Keratinocyte (primary cell): ENCODE data around the gene TRIM27. TPM values are rescaled to one million over a fixed set of nuclear protein-coding genes. Genes with fewer than 3 reads are reported as not detected.

Experiments
- DNase-seq: peaks from one replicate; pipeline ENCODE4 v3.0.0-alpha.2; 2011; ENCODE audit warnings: low read depth, missing footprints, low spot score
- FAIRE-seq: peaks from 2 replicates; lab custom pipeline; 2011; peaks lifted over from hg19 to GRCh38; lab: Jason Lieb, UNC
- H2AFZ ChIP-seq: 2 replicates; pipeline ENCODE4 v1.6.0; 2012; ENCODE audit warnings: low read length, control low read depth, inconsistent platforms; ENCODE audit not compliant: control insufficient read depth
- H3K27ac ChIP-seq: 2 replicates; pipeline ENCODE4 v1.5.1; 2011; ENCODE audit warnings: low read length; ENCODE audit not compliant: control insufficient read depth, insufficient read depth
- H3K27me3 ChIP-seq: 3 replicates; pipeline ENCODE4 v1.6.0; 2011; ENCODE audit warnings: low read length; ENCODE audit not compliant: control insufficient read depth, insufficient read depth; ENCODE audit errors: extremely low read depth
- H3K36me3 ChIP-seq, 2 experiments: 2 replicates in 1 of 2; 3 replicates in 1 of 2; pipeline ENCODE4 v1.5.1; 2011; ENCODE audit warnings: low read length in 2 of 2, mild to moderate bottlenecking in 1 of 2; ENCODE audit not compliant: control insufficient read depth in 2 of 2, insufficient read depth in 2 of 2; ENCODE audit errors: extremely low read depth in 1 of 2
- H3K4me1 ChIP-seq: 3 replicates; pipeline ENCODE4 v1.5.1; 2011; ENCODE audit warnings: low read length; ENCODE audit not compliant: control insufficient read depth, insufficient read depth; ENCODE audit errors: extremely low read depth
- H3K4me2 ChIP-seq: 3 replicates; pipeline ENCODE4 v1.6.0; 2011; ENCODE audit warnings: low read depth, low read length; ENCODE audit not compliant: control insufficient read depth, insufficient read depth; ENCODE audit errors: extremely low read depth
- H3K4me3 ChIP-seq, 3 experiments: fragments of 200-600 bp in 1 of 3; sonication (generic) in 1 of 3; 2 replicates in 2 of 3; 3 replicates in 1 of 3; pipeline ENCODE4 v1.5.1; 2011 to 2016; ENCODE audit warnings: low read length in 3 of 3, mild to moderate bottlenecking in 3 of 3, control low read depth in 2 of 3, inconsistent platforms in 1 of 3, low read depth in 1 of 3, mixed read lengths in 1 of 3, mixed run types in 1 of 3, moderate library complexity in 1 of 3; ENCODE audit not compliant: control insufficient read depth in 2 of 3, insufficient read depth in 2 of 3; ENCODE audit errors: extremely low read depth in 1 of 3
- H3K79me2 ChIP-seq: 2 replicates; pipeline ENCODE4 v1.6.0; 2012; ENCODE audit warnings: low read length; ENCODE audit not compliant: control insufficient read depth, insufficient read depth
- H3K9ac ChIP-seq: 3 replicates; pipeline ENCODE4 v1.6.0; 2011; ENCODE audit warnings: low read length; ENCODE audit not compliant: control insufficient read depth, insufficient read depth; ENCODE audit errors: extremely low read depth
- H3K9me1 ChIP-seq: 3 replicates; pipeline ENCODE4 v1.6.0; 2011; ENCODE audit warnings: low read length; ENCODE audit not compliant: control insufficient read depth, insufficient read depth; ENCODE audit errors: extremely low read depth
- H3K9me3 ChIP-seq: 2 replicates; pipeline ENCODE4 v1.5.1; 2012; ENCODE audit warnings: low read depth, low read length; ENCODE audit not compliant: control insufficient read depth
- H4K20me1 ChIP-seq: 3 replicates; pipeline ENCODE4 v1.6.0; 2011; ENCODE audit warnings: low read length; ENCODE audit not compliant: control insufficient read depth, insufficient read depth; ENCODE audit errors: extremely low read depth
- CTCF ChIP-seq, 3 experiments: IDR thresholded peaks in 1 of 3; conservative IDR thresholded peaks in 1 of 3; optimal IDR thresholded peaks in 1 of 3; 2 replicates in 2 of 3; 3 replicates in 1 of 3; pipeline versions ENCODE3 to v1.5.1; 2011; ENCODE audit warnings: low read length in 3 of 3, mild to moderate bottlenecking in 3 of 3, moderate library complexity in 2 of 3, control low read depth in 1 of 3, inconsistent platforms in 1 of 3; ENCODE audit not compliant: insufficient read depth in 2 of 3; ENCODE audit errors: extremely low read depth in 1 of 3
- EZH2 ChIP-seq: IDR thresholded peaks from one replicate; pipeline ENCODE4 v1.6.1; 2012; ENCODE audit warnings: inconsistent platforms, mild to moderate bottlenecking, low read length, moderate library complexity
- dilution Hi-C: fragments of 300-500 bp; cut with MboI; formaldehyde crosslinking; loops from one replicate; pipeline ENCODE4 v1.7.0; 2020; ENCODE audit warnings: low sequenced_read_pairs; ENCODE audit not compliant: extremely low pct_ligation_motif_present
- polyA plus RNA-seq, 5 experiments: library from polyadenylated mRNA; depleted of rRNA in 3 of 5; stranded (reverse) in 3 of 5; stranded (forward) in 1 of 5; unstranded in 1 of 5; fragments of >200 nt; gene quantifications; 1 replicate in 1 of 5; 2 replicates in 3 of 5; 3 replicates in 1 of 5; pipeline versions ENCODE4 v1.2.1 to v1.2.3, GENCODE V29; 2011 to 2012; ENCODE audit warnings: missing spikeins in 2 of 5, low read depth in 1 of 5, low replicate concordance in 1 of 5

Gene TRIM27
- polyA plus RNA-seq, 1 donor (not counting 4 experiments of a cell fraction or from before 2014, with no cell fraction given), result 47.3 TPM

GRCh38 chr6:28907394-28907793, 16.4 kb downstream of the TRIM27 start:
- Histone ChIP-seq H3K27me3 (no peaks in the 10 kb centered on the region), H3K27ac (no peak overlapping the region), H4K20me1 (no peaks in the 10 kb centered on the region), H3K9me1 (no peaks in the 10 kb centered on the region), H3K9me3 (no peaks in the 10 kb centered on the region), H3K36me3 (peaks cover 36 to 38% of the 10 kb centered on the region in 2 experiments), H3K79me2 (peaks cover 2% of the 10 kb centered on the region), H3K4me1 (peaks cover 9% of the 10 kb centered on the region), H3K4me3 (no peak overlapping the region), H2AFZ (no peak overlapping the region), H3K9ac (no peak overlapping the region), H3K4me2 (no peak overlapping the region)
- FAIRE-seq (no peak), DNase-seq (no peak)
- dilution Hi-C loops, result no loop called here
- TF ChIP-seq CTCF (optimal IDR thresholded peaks at IDR 0.05 in 1 of 3, IDR thresholded peaks at IDR 0.05 in 1 of 3, conservative IDR thresholded peaks at IDR 0.05 in 1 of 3; ENCODE audit: extremely low read depth in 1 of 3, insufficient read depth in 2 of 3, low read length in 3 of 3) (no peak), EZH2 (no peak)

GRCh38 chr6:28906669-28907068, 17.1 kb downstream of the TRIM27 start:
- Histone ChIP-seq H4K20me1 (no peaks in the 10 kb centered on the region), H3K4me2 (no peak overlapping the region), H2AFZ (no peak overlapping the region), H3K9ac (no peak overlapping the region), H3K9me1 (no peaks in the 10 kb centered on the region), H3K4me3 (no peak overlapping the region), H3K27ac (no peak overlapping the region), H3K79me2 (peaks cover 2% of the 10 kb centered on the region), H3K9me3 (no peaks in the 10 kb centered on the region), H3K27me3 (no peaks in the 10 kb centered on the region), H3K36me3 (peaks cover 38% of the 10 kb centered on the region in 2 experiments), H3K4me1 (peaks cover 9% of the 10 kb centered on the region)
- FAIRE-seq (no peak), DNase-seq (no peak)
- TF ChIP-seq CTCF (optimal IDR thresholded peaks at IDR 0.05 in 1 of 3, IDR thresholded peaks at IDR 0.05 in 1 of 3, conservative IDR thresholded peaks at IDR 0.05 in 1 of 3; ENCODE audit: extremely low read depth in 1 of 3, insufficient read depth in 2 of 3, low read length in 3 of 3) (no peak), EZH2 (no peak)
- dilution Hi-C loops, result no loop called here
